HG03139 (cell line): ENCODE results near the gene MORF4L2.

Experiments
- ATAC-seq: cut with Tn5 transposase; IDR thresholded peaks from one replicate; pipeline ENCODE4 v1.9.1; 2021; ENCODE audit not compliant: unreplicated experiment

The MORF4L2 gene

GRCh38 chrX:103686199-103687072 is at the start of gene MORF4L2:
Gene MORF4L2 (minus strand): TSS chrX:103686699. CDS start chrX:103677027, 9,672 bp downstream.
- peak; percentile 90 for ATAC-seq

GRCh38 chrX:103734125-103734760 is 47.7 kb upstream of the MORF4L2 start:
- no peak for ATAC-seq

- ATAC-seq, result no peak
Measured at GRCh38 chrX:103733017-103733416, 46.5 kb upstream of the MORF4L2 start.

GRCh38 chrX:103730796-103731493 is 44.4 kb upstream of the MORF4L2 start:
- no peak for ATAC-seq

- no peak for ATAC-seq
Measured at GRCh38 chrX:103730147-103730795, 43.8 kb upstream of the MORF4L2 start.

- no peak for ATAC-seq
Measured at GRCh38 chrX:103729015-103729414, 42.5 kb upstream of the MORF4L2 start.

GRCh38 chrX:103727115-103727514 is 40.6 kb upstream of the MORF4L2 start:
- no peak for ATAC-seq

- no peak for ATAC-seq
Measured at GRCh38 chrX:103726477-103726876, 40.0 kb upstream of the MORF4L2 start.

GRCh38 chrX:103722505-103722904 is 36.0 kb upstream of the MORF4L2 start:
- ATAC-seq, result no peak

- ATAC-seq, result no peak
Measured at GRCh38 chrX:103718120-103718519, 31.6 kb upstream of the MORF4L2 start.

GRCh38 chrX:103716962-103717361 is 30.5 kb upstream of the MORF4L2 start:
- ATAC-seq, result no peak

- ATAC-seq, result no peak
Measured at GRCh38 chrX:103710609-103711008, 24.1 kb upstream of the MORF4L2 start, which contains the start of gene TMEM31. Gene TMEM31 (plus strand): TSS chrX:103710909. CDS start chrX:103712259, 1,350 bp downstream.

GRCh38 chrX:103704863-103705262 is 18.4 kb upstream of the MORF4L2 start:
- ATAC-seq, result no peak

GRCh38 chrX:103699243-103699642 is 12.7 kb upstream of the MORF4L2 start:
- no peak for ATAC-seq

- ATAC-seq, result no peak
Measured at GRCh38 chrX:103697687-103698086, 11.2 kb upstream of the MORF4L2 start.

- ATAC-seq, result no peak
Measured at GRCh38 chrX:103691059-103691458, 4.6 kb upstream of the MORF4L2 start.

- no peak for ATAC-seq
Measured at GRCh38 chrX:103688946-103689345, 2.4 kb upstream of the MORF4L2 start.

GRCh38 chrX:103687696-103688201 is 1.2 kb upstream of the MORF4L2 start:
- no peak for ATAC-seq

- peak; percentile 44 for ATAC-seq
Measured at GRCh38 chrX:103687073-103687695, 685 bp upstream of the MORF4L2 start.

GRCh38 chrX:103685396-103685795 is 1.1 kb downstream of the MORF4L2 start:
- ATAC-seq, result no peak
